Measurements from ENCODE around the gene SH3GL1.

The SH3GL1 gene

GRCh38 chr19:4365791-4366665 is 34.3 kb downstream of the SH3GL1 start:
- DNase-seq (ENCODE audit: insufficient read length, low spot score) (no peak), FAIRE-seq (no peak)
- TF ChIP-seq POLR2AphosphoS5 (IDR thresholded peaks at IDR 0.05; ENCODE audit: low read depth, low read length), result no peak
- no peak for TF ChIP-seq PAX5 (IDR thresholded peaks at IDR 0.05; ENCODE audit: insufficient read depth, low read length, severe bottlenecking)
- no peak for TF ChIP-seq POLR2A (IDR thresholded peaks at IDR 0.05; ENCODE audit: low read depth, low read length)
- TF ChIP-seq TAF1 (IDR thresholded peaks at IDR 0.05; ENCODE audit: low read depth, low read length), result no peak
- no peak for TF ChIP-seq SPI1 (IDR thresholded peaks at IDR 0.05; ENCODE audit: low read depth, low read length)
- TF ChIP-seq POU2F2 (IDR thresholded peaks at IDR 0.05; ENCODE audit: low read depth, low read length), result no peak

GRCh38 chr19:4365341-4365740 is 35.0 kb downstream of the SH3GL1 start:
- FAIRE-seq, result no peak
- no peak for DNase-seq (ENCODE audit: insufficient read length, low spot score)
- TF ChIP-seq POLR2A (IDR thresholded peaks at IDR 0.05; ENCODE audit: low read depth, low read length) (no peak), TAF1 (IDR thresholded peaks at IDR 0.05; ENCODE audit: low read depth, low read length) (no peak), SPI1 (IDR thresholded peaks at IDR 0.05; ENCODE audit: low read depth, low read length) (no peak), PAX5 (IDR thresholded peaks at IDR 0.05; ENCODE audit: insufficient read depth, low read length, severe bottlenecking) (no peak), POLR2AphosphoS5 (IDR thresholded peaks at IDR 0.05; ENCODE audit: low read depth, low read length) (no peak), POU2F2 (IDR thresholded peaks at IDR 0.05; ENCODE audit: low read depth, low read length) (no peak)

DNA sequence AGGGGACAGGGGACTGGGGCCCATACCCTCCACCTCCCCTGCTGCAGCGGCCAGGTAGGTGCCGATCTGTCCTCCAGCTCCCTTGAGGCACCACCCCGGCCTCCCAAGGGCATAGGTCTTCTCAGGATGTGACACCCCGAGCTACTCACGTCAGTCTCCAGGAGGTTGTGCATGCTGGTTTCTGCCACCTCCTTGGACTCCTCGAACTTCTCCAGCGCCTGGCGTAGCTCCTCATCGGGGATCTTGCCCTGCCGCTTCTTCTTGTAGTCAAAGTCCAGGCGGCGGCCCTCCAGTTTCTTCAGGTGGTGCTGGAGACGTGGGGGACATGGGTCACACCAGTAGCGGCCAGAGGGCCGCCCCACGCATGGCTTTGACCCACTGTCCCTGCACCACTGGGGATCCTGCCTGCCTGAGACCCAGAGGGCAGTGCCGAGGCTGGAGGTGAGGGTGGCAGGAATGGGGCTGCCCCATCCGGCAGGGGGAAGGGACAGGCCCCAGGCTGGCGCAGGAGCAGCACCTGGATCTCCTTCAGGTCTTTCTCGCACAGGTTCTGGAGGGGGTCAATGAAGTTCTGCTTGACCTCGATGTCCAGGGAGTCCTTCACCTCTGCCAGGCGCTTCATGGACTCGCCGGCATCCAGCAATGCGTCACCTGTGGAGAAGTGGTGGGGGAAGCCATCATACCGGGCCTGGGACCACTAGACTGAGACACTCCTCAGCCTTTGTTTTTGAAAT is 36.6 kb downstream of the SH3GL1 start:
- TF ChIP-seq SPI1 (IDR thresholded peaks at IDR 0.05; ENCODE audit: low read depth, low read length) (no peak), POLR2A (IDR thresholded peaks at IDR 0.05; ENCODE audit: low read depth, low read length) (0 out of 2 replicates have a peak, but pooled peaks have one; percentile 6)
- DNase-seq (ENCODE audit: insufficient read length, low spot score) (no peak), FAIRE-seq (no peak)

DNA sequence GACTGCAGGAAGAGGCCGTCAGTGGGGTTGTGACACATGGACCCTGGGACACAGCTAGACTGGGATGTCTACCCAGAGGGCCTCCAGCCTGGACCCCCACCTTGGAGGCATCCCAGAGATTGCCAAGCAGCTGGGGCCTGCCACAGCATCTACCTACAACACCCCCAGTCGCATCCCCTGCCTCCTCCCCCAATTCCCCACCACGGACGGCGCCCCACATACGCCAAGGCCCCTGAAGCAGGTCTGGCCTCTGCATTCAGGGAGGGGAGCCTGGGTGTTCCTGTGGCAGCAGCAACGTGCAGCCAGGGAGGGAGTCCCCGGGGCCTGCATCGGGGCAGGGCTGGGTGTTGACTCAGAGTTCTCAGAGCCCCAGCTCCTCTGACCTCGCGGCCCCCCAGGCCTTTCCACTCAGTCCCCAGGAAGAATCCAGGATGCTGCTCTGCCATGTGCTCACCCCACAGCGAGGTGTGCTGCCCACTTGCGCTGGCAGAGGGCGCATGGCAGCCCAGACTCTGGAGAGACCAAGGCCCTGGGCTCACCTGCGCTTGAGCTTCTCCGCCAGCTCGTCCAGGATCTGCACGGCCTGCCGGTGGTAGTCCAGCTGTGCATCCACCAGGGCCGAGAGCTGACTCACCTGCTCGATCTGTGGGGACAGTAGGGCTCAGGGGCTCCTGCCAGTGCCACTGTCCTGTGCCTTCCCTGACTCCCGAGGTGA is 37.4 kb downstream of the SH3GL1 start:
- FAIRE-seq (no peak), DNase-seq (ENCODE audit: insufficient read length, low spot score) (no peak)
- TF ChIP-seq POLR2A (IDR thresholded peaks at IDR 0.05; ENCODE audit: low read depth, low read length) (no peak), POU2F2 (IDR thresholded peaks at IDR 0.05; ENCODE audit: low read depth, low read length) (no peak), POLR2AphosphoS5 (IDR thresholded peaks at IDR 0.05; ENCODE audit: low read depth, low read length) (no peak), SPI1 (IDR thresholded peaks at IDR 0.05; ENCODE audit: low read depth, low read length) (no peak), TAF1 (IDR thresholded peaks at IDR 0.05; ENCODE audit: low read depth, low read length) (no peak), PAX5 (IDR thresholded peaks at IDR 0.05; ENCODE audit: insufficient read depth, low read length, severe bottlenecking) (no peak)

GRCh38 chr19:4362101-4362828 is 38.1 kb downstream of the SH3GL1 start:
- DNase-seq (ENCODE audit: insufficient read length, low spot score) (no peak), FAIRE-seq (no peak)
- no peak for TF ChIP-seq POU2F2 (IDR thresholded peaks at IDR 0.05; ENCODE audit: low read depth, low read length)
- no peak for TF ChIP-seq POLR2AphosphoS5 (IDR thresholded peaks at IDR 0.05; ENCODE audit: low read depth, low read length)
- TF ChIP-seq TAF1 (IDR thresholded peaks at IDR 0.05; ENCODE audit: low read depth, low read length), result no peak
- TF ChIP-seq POLR2A (IDR thresholded peaks at IDR 0.05; ENCODE audit: low read depth, low read length), result no peak
- no peak for TF ChIP-seq SPI1 (IDR thresholded peaks at IDR 0.05; ENCODE audit: low read depth, low read length)
- TF ChIP-seq PAX5 (IDR thresholded peaks at IDR 0.05; ENCODE audit: insufficient read depth, low read length, severe bottlenecking), result no peak

DNA sequence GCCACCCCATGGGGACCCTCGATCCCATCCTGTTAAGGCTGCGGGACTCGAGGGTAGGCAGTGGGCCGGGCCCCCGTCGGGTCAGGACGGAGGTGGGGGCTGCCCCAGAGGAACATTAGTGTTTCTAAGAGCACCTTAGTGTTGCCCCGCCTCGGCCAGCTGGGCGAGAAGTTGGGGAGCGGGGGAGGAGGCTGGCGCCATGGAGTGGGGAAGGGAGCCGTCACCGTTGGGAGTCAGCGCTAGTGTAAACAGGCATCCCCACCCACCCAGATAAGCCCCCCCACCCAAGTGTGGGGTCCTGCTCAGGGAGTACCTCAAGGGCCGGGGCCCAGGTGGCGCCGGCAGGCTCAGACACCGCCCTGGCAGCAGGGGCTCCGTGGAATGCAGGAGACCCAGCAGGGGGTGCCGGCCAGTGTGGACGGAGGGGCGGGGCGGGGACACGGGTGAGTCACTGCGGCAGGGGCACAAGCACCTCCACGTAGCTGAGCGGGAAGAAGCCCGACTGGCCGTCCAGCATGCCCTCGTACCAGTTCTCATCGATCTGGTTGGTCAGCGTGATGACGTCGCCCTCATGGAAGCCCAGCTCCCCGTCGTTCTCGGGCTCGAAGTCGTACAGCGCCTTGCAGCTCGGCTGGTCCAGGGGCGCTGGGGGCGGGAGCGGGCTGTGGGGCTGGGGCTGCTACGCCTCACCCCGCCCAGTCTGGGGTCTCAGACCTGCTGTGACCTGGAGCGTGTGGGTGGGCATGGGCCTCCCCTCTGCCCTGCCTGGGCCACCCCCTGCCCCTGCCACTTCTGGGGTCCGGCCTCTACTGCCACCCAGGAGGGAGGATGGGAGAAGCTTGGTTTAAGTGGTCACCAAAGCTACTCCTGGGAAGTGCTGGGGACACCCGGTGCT is 38.9 kb downstream of the SH3GL1 start:
- TF ChIP-seq SPI1 (IDR thresholded peaks at IDR 0.05; ENCODE audit: low read depth, low read length) (no peak), POLR2A (IDR thresholded peaks at IDR 0.05; ENCODE audit: low read depth, low read length) (no peak; the same call in 1 of the 2 replicates), PAX5 (IDR thresholded peaks at IDR 0.05; ENCODE audit: insufficient read depth, low read length, severe bottlenecking) (no peak), POLR2AphosphoS5 (IDR thresholded peaks at IDR 0.05; ENCODE audit: low read depth, low read length) (no peak), POU2F2 (IDR thresholded peaks at IDR 0.05; ENCODE audit: low read depth, low read length) (no peak), TAF1 (IDR thresholded peaks at IDR 0.05; ENCODE audit: low read depth, low read length) (no peak)
- DNase-seq (ENCODE audit: insufficient read length, low spot score) (no peak), FAIRE-seq (no peak)

DNA sequence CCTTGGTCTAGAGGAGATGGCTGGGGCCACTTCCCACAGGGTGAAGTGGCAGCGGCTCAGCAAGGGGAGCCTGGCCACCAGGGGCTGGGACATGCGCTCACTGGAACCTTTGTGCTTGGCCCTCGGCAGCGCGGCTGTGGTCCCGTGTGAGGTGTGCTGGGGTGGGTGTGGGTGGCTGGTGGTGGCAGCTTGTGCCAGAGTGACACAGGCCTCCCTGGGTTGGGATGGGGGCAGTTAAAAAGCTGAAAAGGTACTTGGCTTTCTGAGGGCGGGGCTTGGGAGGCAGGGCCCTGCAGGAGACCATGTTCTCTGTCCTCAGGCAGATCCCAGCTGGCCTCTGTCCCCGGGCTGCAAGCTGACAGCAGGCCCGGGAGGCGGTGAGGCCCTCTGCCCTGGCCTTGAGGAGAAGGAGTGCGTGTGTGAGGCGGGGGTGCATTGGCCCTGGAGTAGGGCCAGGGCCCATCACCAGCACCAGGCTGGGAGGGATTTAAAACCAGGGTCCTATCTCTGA is 39.7 kb downstream of the SH3GL1 start:
- TF ChIP-seq SPI1 (IDR thresholded peaks at IDR 0.05; ENCODE audit: low read depth, low read length), result no peak
- TF ChIP-seq TAF1 (IDR thresholded peaks at IDR 0.05; ENCODE audit: low read depth, low read length), result no peak
- TF ChIP-seq POLR2A (IDR thresholded peaks at IDR 0.05; ENCODE audit: low read depth, low read length), result no peak; the same call in 1 of the 2 replicates
- no peak for TF ChIP-seq POLR2AphosphoS5 (IDR thresholded peaks at IDR 0.05; ENCODE audit: low read depth, low read length)
- no peak for TF ChIP-seq POU2F2 (IDR thresholded peaks at IDR 0.05; ENCODE audit: low read depth, low read length)
- no peak for TF ChIP-seq PAX5 (IDR thresholded peaks at IDR 0.05; ENCODE audit: insufficient read depth, low read length, severe bottlenecking)
- no peak for FAIRE-seq
- DNase-seq (ENCODE audit: insufficient read length, low spot score), result no peak
